Lower leg skin (tissue), 4 donors: ENCODE results near the gene GPRC5D. TPM values are rescaled to one million over a fixed set of nuclear protein-coding genes. Genes with fewer than 3 reads are reported as not detected.

Experiments
- DNase-seq, 2 donors: peaks; one replicate each; pipeline ENCODE4 v3.0.0-alpha.2; 2019; ENCODE audit warnings: low spot score in 2 of 2
- H3K4me3 ChIP-seq: fragments of 200-600 bp; sonication (generic); 2 replicates; pipeline ENCODE4 v1.5.1; 2017; ENCODE audit warnings: mild to moderate bottlenecking, low read depth; ENCODE audit not compliant: poor library complexity, severe bottlenecking
- POLR2A ChIP-seq, 2 donors: fragments of 450-650 bp; IDR thresholded peaks; one replicate each; pipeline ENCODE4 v1.6.1; 2016 to 2017; ENCODE audit warnings: antibody characterized with exemption in 2 of 2, mild to moderate bottlenecking in 1 of 2, moderate library complexity in 1 of 2
- WGBS, 2 donors: methylation state at CpG; one replicate each; pipeline ENCODE4 v1.1.5; 2018; 5-methylcytosine and 5-hydroxymethylcytosine counted together
- intact Hi-C: fragments of 100-400 bp; cut with DNase I; formaldehyde crosslinking; loops from one replicate; pipeline ENCODE4 v1.15.0; 2023; ENCODE audit warnings: low total_unique reads
- total RNA-seq, 4 donors: library from RNA; depleted of rRNA; stranded (reverse); fragments of >200 nt; gene quantifications; one replicate each; pipeline ENCODE4 v1.1.0, GENCODE V29; 2016
- TF ChIP-seq, protein P1 (sequence below), 3 donors: fragments of 450-650 bp; IDR thresholded peaks; one replicate each; pipeline ENCODE4 v1.5.1; 2016; ENCODE audit warnings: antibody characterized with exemption in 3 of 3, mild to moderate bottlenecking in 3 of 3, moderate library complexity in 2 of 3

GPRC5D gene
- total RNA-seq, 4 donors from 2014 or later, result 27.9 to 51.1 TPM; not detected in 2

DNA sequence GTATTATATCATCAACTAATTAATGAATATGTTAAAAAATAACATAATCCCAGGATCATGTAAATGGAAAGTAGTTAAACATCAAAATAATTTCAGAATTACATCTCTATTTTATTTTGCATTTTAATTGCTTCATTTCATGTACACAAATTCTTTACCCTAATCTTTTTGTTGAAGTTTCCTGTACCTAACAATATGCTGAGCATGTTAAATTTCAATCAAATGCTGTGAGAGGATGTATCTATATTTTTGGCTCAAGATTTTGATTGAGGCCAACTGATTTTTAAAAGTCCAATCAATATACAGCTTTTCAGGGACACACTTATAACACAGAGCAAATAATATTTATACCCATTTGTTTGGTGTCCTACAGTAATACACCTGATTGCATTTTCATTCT is 6.4 kb downstream of the GPRC5D start:
- TF ChIP-seq, protein P1, sequence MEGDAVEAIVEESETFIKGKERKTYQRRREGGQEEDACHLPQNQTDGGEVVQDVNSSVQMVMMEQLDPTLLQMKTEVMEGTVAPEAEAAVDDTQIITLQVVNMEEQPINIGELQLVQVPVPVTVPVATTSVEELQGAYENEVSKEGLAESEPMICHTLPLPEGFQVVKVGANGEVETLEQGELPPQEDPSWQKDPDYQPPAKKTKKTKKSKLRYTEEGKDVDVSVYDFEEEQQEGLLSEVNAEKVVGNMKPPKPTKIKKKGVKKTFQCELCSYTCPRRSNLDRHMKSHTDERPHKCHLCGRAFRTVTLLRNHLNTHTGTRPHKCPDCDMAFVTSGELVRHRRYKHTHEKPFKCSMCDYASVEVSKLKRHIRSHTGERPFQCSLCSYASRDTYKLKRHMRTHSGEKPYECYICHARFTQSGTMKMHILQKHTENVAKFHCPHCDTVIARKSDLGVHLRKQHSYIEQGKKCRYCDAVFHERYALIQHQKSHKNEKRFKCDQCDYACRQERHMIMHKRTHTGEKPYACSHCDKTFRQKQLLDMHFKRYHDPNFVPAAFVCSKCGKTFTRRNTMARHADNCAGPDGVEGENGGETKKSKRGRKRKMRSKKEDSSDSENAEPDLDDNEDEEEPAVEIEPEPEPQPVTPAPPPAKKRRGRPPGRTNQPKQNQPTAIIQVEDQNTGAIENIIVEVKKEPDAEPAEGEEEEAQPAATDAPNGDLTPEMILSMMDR (IDR thresholded peaks at IDR 0.05), result no peak
- no peak for TF ChIP-seq POLR2A (IDR thresholded peaks at IDR 0.05)
- H3K4me3 ChIP-seq, result no peak overlapping the region
- no peak for DNase-seq
- intact Hi-C loops, result no loop called here

DNA sequence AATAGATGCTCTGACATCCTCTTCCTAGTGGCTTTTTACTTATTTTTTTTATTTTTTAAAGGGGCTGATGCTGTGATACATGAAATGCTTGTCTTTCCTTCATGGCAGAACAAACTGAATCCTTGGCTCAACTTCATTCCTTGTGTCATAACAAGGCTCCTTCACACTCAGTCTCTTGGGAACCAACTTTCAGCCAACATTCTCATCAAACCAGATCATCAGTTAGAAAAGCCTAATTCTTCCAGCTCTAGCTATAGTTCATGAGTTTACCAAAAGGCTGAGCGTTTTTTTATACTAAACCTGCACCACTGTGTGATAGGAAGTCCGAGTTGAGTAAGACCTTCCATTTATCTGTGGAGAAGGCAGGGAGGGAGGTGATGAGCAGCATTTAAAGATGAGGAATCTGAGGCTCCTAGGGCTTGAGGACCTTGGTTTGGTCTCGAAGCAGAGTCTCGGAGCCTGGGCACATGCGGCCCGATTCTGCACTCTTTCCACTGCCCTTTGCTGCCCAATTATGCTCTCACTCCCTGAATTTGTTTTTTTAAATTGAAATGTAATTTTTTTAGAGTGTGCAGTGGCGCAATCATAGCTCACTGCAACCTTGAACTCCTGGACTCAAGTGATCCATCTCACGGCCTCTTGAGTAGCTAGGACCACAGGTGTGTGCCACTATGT is 8.2 kb downstream of the GPRC5D start:
- DNase-seq, result peak in 1 of 2 donors; percentile 27
- no peak overlapping the region for H3K4me3 ChIP-seq
- TF ChIP-seq, protein P1 (IDR thresholded peaks at IDR 0.05), result no peak
- no peak for TF ChIP-seq POLR2A (IDR thresholded peaks at IDR 0.05)
- intact Hi-C loops, result no loop called here
- 84 to 88% methylated on average over 8 of the region's 8 CpGs for WGBS, 2 donors

DNA sequence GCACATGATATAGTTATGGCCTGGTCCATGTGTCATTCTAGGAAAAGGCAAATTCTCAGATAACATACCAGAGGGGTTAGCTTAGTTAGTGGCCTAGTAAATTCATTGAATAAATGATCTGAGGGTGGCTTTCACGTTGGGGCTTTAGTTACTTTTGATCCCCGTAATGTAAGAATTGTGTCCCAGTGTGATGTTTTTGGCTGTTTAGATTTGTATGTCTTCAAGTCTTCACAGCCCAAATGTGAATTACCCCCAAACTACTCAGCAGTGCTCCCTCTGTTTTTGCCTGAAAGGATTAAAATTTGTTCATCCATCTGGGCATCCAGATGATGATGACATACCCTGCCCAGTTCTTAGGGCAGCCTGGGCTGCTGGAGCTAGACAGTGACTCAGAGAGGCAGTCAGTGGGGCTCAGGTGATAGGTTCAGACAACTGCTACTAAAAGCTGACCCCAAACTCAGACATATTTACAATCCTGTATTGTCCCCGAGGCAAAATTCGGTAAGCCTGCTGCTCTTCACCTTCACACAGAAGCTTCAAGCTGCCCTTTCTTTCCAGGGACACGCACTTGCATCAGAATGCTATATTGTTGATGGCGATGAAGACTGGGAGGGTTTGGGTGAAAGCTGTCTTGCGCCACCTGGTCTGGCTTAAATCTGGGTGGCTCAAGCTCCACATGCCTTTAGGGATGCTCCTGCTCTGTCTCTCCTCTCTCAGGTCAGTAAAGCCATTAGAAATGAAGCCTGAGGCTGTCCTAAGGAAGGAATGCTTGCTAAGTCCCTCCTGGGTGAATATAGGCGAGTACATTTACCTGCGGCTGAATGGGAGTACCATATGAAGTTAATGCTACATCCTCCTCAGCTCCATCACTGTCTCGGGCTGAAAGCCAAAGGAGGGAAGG is 10.3 kb downstream of the GPRC5D start:
- TF ChIP-seq, protein P1 (IDR thresholded peaks at IDR 0.05), result no peak
- TF ChIP-seq POLR2A (IDR thresholded peaks at IDR 0.05), result no peak
- no peak for DNase-seq
- H3K4me3 ChIP-seq, result no peak overlapping the region
- intact Hi-C loops, result no loop called here
- 85 to 86% methylated on average over 10 of the region's 10 CpGs for WGBS, 2 donors

DNA sequence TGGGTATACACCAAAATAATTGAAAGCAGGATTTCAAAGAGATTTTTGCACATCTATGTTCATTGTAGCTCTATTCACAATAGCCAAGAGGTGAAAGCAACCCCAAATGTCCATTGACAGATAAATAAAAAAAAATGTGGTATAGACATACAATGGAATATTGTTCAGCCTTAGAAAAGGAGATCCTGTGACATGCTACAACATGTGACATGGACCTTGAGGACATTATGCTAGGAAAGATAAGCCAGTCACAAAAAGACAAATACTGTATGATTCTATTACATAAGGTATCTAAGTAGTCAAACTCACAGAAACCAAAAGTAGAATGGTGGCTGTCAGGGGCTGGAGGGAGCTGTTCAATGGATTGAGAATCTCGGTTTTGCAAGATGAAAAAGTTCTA is 12.1 kb downstream of the GPRC5D start:
- WGBS, 2 donors, result 75 to 79% methylated on average over 1 of the region's 1 CpG

DNA sequence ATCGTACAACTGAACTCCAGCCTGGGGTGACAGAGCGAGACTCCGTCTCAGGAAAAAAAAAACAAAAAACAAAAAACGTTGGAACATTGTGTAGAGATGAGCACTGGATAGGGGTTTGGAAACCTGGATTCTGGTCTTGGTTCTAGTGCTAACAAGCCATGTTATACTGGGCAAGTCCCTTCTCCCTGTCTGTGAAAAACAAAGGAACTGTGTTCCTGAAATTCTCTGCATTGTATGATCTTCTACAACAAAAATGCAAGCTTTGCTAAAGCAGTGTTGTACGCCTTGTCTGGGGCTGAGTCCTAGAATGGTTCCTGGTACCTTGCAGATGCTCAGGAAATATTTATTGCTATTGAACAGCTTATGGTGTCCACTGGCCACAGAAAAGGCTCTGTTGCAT is 13.4 kb downstream of the GPRC5D start:
- no peak for DNase-seq
- TF ChIP-seq, protein P1 (IDR thresholded peaks at IDR 0.05), result no peak
- TF ChIP-seq POLR2A (IDR thresholded peaks at IDR 0.05), result no peak
- intact Hi-C loops, result no loop called here
- 85 to 88% methylated on average over 5 of the region's 5 CpGs for WGBS, 2 donors
- H3K4me3 ChIP-seq, result no peak overlapping the region

More for the DNA sequence above, 12.1 kb downstream of the GPRC5D start:
- DNase-seq, result no peak
- H3K4me3 ChIP-seq, result no peak overlapping the region
- TF ChIP-seq, protein P1 (IDR thresholded peaks at IDR 0.05), result no peak
- no peak for TF ChIP-seq POLR2A (IDR thresholded peaks at IDR 0.05)
- intact Hi-C loops, result no loop called here
